IMR-90 (cell line): ENCODE measurements around the gene SIRT2. TPM values are rescaled to one million over a fixed set of nuclear protein-coding genes. Genes with fewer than 3 reads are reported as not detected.

ENCODE experiments used
- MAFK ChIP-seq: IDR thresholded peaks from 2 replicates; pipeline ENCODE4 v1.6.1; 2012; ENCODE audit warnings: low read depth, low read length, improper control_type of control experiment
- POLR2A ChIP-seq: IDR thresholded peaks from 2 replicates; pipeline ENCODE4 v1.6.1; 2012; ENCODE audit warnings: mild to moderate bottlenecking, low read depth, low read length
- RAD21 ChIP-seq: IDR thresholded peaks from 2 replicates; pipeline ENCODE4 v1.6.1; 2012; ENCODE audit warnings: low read length, improper control_type of control experiment
- SMC3 ChIP-seq: fragments of 150-350 bp; IDR thresholded peaks from 2 replicates; pipeline ENCODE4 v1.6.1; 2016; ENCODE audit warnings: low read depth, mild to moderate bottlenecking, antibody characterized with exemption, low read length, moderate library complexity
- polyA plus RNA-seq, 3 experiments: library from polyadenylated mRNA; depleted of rRNA; stranded (reverse); fragments of >200 nt; gene quantifications; 2 replicates each; pipeline ENCODE4 v1.2.3, GENCODE V29; 2012; ENCODE audit warnings: low replicate concordance in 1 of 3
- total RNA-seq: library from RNA; depleted of rRNA; stranded (reverse); fragments of >200 nt; gene quantifications from 2 replicates; pipeline ENCODE4 v1.2.3, GENCODE V29; 2012
- TF ChIP-seq, protein P1 (sequence below): fragments of 150-350 bp; IDR thresholded peaks from 2 replicates; pipeline ENCODE4 v1.6.1; 2016; ENCODE audit warnings: low read depth, mild to moderate bottlenecking, low read length, moderate library complexity, borderline replicate concordance

The SIRT2 gene
- total and polyA plus RNA-seq, 2 of the 4 experiments (the other 2 are of a cell fraction) = 43.0 to 50.0 TPM

DNA sequence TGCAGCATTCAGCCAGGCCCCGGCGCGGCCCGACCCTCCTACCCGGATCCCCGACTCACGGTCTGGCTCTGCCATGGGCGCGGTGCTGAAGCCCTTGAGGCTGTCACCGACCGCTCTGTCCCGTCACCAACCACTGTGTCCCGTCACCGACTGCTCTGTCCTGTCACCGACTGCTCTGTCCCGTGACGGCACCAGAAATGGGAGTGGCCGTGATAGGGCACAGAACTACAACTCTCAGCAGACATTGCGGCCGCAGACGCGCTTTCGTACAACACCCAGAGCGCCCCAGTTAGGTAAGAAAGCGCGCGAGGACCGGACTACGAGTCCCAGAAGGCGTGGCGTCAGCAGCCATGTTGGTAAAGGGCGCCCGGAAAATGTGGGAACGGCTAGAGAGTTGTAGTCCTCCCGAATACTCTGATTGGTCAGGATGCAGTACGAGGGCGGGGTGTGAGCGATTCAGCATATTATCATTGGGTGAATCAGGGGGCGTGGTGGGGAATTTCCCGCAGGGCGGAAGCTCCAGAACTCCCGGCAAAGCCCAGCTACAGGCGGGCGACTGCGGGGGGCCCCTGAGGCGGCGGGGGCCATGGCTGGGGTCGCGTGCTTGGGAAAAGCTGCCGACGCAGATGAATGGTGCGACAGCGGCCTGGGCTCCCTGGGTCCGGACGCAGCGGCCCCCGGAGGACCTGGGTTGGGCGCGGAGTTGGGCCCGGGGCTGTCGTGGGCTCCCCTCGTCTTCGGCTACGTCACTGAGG lies at the start of gene SIRT2, which contains the start of gene NFKBIB (continued):
- TF ChIP-seq, protein P1, sequence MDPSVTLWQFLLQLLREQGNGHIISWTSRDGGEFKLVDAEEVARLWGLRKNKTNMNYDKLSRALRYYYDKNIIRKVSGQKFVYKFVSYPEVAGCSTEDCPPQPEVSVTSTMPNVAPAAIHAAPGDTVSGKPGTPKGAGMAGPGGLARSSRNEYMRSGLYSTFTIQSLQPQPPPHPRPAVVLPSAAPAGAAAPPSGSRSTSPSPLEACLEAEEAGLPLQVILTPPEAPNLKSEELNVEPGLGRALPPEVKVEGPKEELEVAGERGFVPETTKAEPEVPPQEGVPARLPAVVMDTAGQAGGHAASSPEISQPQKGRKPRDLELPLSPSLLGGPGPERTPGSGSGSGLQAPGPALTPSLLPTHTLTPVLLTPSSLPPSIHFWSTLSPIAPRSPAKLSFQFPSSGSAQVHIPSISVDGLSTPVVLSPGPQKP = no peak
- TF ChIP-seq MAFK (no peak; the same call in 1 of the 2 replicates), RAD21 (no peak), POLR2A (peak; percentile 87), SMC3 (no peak)
